ENCODE results near the gene NMUR1. TPM values are rescaled to one million over a fixed set of nuclear protein-coding genes. Genes with fewer than 3 reads are reported as not detected.

The NMUR1 gene
- total RNA-seq, 2 donors from 2014 or later = 0.21 to 3.2 TPM

DNA sequence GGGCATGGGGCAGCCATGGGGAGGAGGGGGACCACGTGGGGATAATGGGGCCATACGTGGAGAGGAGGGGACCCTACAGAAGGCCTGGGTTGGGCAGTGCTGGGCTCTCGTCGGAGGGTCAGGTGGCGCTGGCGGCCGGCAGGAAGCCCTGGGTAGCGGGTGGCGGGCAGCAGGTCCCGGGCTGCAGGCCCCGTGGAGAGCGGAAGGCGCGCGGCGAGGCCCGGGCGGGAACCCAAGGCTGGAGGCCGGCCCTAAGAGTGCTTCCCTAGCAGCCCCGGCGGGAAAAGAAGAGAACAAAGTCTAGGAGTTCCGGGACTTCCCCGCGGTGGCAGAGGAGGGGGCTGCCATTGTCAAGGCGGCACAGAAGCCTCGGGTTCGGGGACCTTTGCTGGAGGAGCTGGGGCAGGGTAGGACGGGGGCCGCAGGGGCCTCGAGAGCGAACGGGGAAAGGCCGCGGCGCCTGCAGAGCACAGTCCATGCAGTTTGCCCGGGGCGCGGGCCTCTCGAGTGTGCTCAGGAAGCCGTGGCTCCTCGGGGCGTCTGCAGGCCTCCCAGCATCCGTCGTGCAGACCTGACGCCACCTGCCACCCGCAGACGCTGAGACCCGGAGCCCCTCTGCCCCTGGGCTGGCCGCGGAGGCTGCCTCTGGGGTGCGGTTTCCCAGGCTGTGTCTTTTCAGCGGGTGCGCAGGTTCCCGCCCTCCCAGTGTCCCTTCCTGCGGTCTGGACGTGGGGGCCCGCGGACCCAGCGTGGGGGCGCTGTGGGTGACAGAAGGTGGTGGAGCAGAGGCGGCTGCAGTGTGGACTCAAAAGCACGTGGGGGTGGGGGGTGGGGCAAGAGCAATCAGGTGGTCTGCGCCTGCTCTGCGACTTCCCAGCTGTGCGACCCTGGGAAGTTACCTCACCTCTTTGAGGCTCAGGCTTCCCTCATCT, 46.6 kb downstream of the NMUR1 start:
- TF ChIP-seq, protein P1, sequence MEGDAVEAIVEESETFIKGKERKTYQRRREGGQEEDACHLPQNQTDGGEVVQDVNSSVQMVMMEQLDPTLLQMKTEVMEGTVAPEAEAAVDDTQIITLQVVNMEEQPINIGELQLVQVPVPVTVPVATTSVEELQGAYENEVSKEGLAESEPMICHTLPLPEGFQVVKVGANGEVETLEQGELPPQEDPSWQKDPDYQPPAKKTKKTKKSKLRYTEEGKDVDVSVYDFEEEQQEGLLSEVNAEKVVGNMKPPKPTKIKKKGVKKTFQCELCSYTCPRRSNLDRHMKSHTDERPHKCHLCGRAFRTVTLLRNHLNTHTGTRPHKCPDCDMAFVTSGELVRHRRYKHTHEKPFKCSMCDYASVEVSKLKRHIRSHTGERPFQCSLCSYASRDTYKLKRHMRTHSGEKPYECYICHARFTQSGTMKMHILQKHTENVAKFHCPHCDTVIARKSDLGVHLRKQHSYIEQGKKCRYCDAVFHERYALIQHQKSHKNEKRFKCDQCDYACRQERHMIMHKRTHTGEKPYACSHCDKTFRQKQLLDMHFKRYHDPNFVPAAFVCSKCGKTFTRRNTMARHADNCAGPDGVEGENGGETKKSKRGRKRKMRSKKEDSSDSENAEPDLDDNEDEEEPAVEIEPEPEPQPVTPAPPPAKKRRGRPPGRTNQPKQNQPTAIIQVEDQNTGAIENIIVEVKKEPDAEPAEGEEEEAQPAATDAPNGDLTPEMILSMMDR (IDR thresholded peaks at IDR 0.05) = no peak
- no peak for DNase-seq (ENCODE audit: low spot score)
- peak overlapping the region; percentile 74 to 84 for H3K27ac ChIP-seq
- H3K9me3 ChIP-seq = no peaks in the 10 kb centered on the region
- no peak for ATAC-seq (ENCODE audit: insufficient number of reproducible peaks, low FRiP score, low read depth)
- no peaks in the 10 kb centered on the region for H3K36me3 ChIP-seq
- H3K27me3 ChIP-seq (replicated peaks; ENCODE audit: insufficient read depth) = no peaks in the 10 kb centered on the region
- peak overlapping the region; percentile 78 for H3K4me3 ChIP-seq
- H3K4me1 ChIP-seq (ENCODE audit: control insufficient read depth in 1 of 2, low read depth in 2 of 2) = peaks cover 0 to 11% of the 10 kb centered on the region in 2 donors

DNA sequence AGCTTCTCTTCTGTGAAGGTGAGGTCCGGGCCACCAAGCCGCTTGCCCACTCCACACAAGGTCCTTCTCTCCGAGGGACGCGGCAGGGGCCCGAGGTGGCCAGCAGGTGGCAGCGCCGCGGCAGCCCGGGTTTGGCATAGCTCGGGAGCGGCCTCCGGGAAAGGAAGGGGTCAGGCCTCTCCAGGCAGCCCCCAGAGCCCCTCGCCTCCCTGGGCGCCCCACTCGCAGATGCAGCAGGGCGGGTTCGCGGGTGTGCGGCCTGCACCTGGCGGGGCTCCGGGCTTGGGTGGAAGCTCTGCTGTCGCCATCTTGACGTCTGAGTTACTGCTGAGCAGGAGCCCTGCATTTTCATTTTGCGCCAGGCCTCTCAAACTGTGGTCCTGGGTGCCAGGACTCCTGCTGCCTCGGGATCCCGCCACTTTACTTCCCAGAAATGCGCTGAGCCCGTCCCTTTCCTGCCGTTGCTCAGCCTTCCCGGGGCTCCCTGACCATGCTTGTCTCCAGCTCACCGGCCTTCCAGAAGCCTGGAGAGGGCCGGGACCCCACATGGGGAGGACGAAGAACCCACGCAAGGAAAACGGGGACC, 47.3 kb downstream of the NMUR1 start:
- Histone ChIP-seq H3K4me3 (peak overlapping the region; percentile 78), H3K9me3 (no peaks in the 10 kb centered on the region), H3K27me3 (replicated peaks; ENCODE audit: insufficient read depth) (no peaks in the 10 kb centered on the region), H3K36me3 (no peaks in the 10 kb centered on the region), H3K27ac (peak overlapping the region; percentile 74 to 84), H3K4me1 (ENCODE audit: control insufficient read depth in 1 of 2, low read depth in 2 of 2) (peaks cover 0 to 11% of the 10 kb centered on the region in 2 donors)
- ATAC-seq (ENCODE audit: insufficient number of reproducible peaks, low FRiP score, low read depth) = peak; percentile 90
- no peak for DNase-seq (ENCODE audit: low spot score)
- TF ChIP-seq, protein P1 (IDR thresholded peaks at IDR 0.05) = peak; percentile 84

DNA sequence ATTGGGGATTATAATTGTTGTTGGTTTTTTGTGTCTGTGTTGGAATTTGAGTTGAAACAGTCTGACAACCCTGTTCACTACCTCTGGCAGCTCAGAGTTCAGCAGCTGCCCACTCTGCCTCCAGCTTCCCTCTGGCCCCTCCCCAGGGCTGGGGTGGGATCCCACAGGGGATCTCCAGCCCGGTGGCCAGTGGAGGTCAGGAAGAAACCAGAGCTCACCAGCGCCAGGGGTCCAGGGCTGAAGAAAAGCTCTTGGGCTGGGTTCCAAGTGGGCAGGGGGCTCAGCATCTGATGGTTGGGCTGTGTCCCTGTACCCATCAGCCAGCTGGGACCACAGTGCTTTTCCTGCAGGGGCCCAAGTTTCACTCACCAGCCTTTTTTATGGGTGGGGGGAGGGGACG, 49.5 kb downstream of the NMUR1 start:
- TF ChIP-seq, protein P1 (IDR thresholded peaks at IDR 0.05) = no peak
- Histone ChIP-seq H3K4me1 (ENCODE audit: control insufficient read depth in 1 of 2, low read depth in 2 of 2) (peaks cover 0 to 11% of the 10 kb centered on the region in 2 donors), H3K9me3 (no peaks in the 10 kb centered on the region), H3K27me3 (replicated peaks; ENCODE audit: insufficient read depth) (no peaks in the 10 kb centered on the region), H3K36me3 (no peaks in the 10 kb centered on the region), H3K27ac (no peak overlapping the region), H3K4me3 (no peak overlapping the region)
- no peak for DNase-seq (ENCODE audit: low spot score)
- no peak for ATAC-seq (ENCODE audit: insufficient number of reproducible peaks, low FRiP score, low read depth)

DNA sequence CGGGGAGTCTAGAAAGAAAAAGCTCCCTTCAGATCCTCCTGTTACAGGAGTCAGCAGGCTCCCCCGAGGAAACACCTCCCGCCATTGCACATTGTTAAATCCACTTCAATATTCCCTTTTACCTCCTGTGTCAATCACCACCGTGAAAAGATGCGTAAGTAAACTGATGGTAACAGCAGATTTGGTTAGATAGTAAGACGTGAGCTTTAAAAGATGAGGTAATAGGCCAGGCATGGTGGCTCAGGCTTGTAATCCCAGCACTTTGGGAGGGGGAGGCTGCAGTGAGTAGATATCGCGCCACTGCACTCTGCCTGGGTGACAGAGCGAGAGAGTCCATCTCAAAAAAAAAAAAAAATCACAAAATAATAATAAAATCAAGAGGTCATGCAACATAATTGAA, 50.8 kb downstream of the NMUR1 start:
- DNase-seq (ENCODE audit: low spot score) (no peak), ATAC-seq (ENCODE audit: insufficient number of reproducible peaks, low FRiP score, low read depth) (no peak)
- Histone ChIP-seq H3K4me1 (ENCODE audit: control insufficient read depth in 1 of 2, low read depth in 2 of 2) (peaks cover 0 to 11% of the 10 kb centered on the region in 2 donors), H3K9me3 (no peaks in the 10 kb centered on the region), H3K27ac (no peak overlapping the region), H3K27me3 (replicated peaks; ENCODE audit: insufficient read depth) (no peaks in the 10 kb centered on the region), H3K36me3 (no peaks in the 10 kb centered on the region), H3K4me3 (no peak overlapping the region)
- TF ChIP-seq, protein P1 (IDR thresholded peaks at IDR 0.05) = no peak

DNA sequence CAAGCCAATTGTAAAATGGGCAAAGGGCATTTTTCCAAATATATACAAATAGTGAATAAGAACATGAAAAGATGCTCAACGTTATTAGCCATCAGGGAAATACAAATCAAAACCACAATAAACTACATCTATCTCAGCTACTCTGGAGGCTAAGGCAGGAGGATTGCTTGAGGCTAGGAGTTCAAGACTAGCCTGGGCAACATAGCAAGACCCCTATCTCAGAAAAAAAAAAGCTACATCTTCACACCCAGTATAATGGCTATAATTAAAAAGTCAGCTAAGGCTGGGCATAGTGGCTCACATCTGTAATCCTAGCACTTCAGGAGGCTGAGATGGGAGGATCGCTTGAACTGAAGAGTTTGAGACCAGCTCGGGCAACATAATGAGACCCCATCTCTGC, 53.3 kb downstream of the NMUR1 start:
- Histone ChIP-seq H3K27ac (no peak overlapping the region), H3K27me3 (replicated peaks; ENCODE audit: insufficient read depth) (no peaks in the 10 kb centered on the region), H3K9me3 (no peaks in the 10 kb centered on the region), H3K36me3 (no peaks in the 10 kb centered on the region), H3K4me1 (ENCODE audit: control insufficient read depth in 1 of 2, low read depth in 2 of 2) (peaks cover 0 to 9% of the 10 kb centered on the region in 2 donors), H3K4me3 (no peak overlapping the region)
- ATAC-seq (ENCODE audit: insufficient number of reproducible peaks, low FRiP score, low read depth) (no peak), DNase-seq (ENCODE audit: low spot score) (no peak)
- TF ChIP-seq, protein P1 (IDR thresholded peaks at IDR 0.05) = no peak
